GM13977 (cell line): ENCODE data around the gene ITLN1.

ENCODE experiments used
- DNase-seq: peaks from one replicate; pipeline ENCODE4 v3.0.0; 2012; ENCODE audit warnings: low spot score
- in situ Hi-C: fragments of 300-500 bp; cut with MboI; formaldehyde crosslinking; loops from one replicate; pipeline ENCODE4 v1.12.0; 2022; ENCODE audit warnings: low sequenced_read_pairs, low pct_unique_long_range_greater_than_20kb, mixed read lengths, inconsistent platforms; ENCODE audit not compliant: unreplicated experiment
- TF ChIP-seq, protein P1 (sequence below): IDR thresholded peaks from 2 replicates; pipeline ENCODE4 v1.5.1; 2012; ENCODE audit warnings: mild to moderate bottlenecking, control low read depth; ENCODE audit not compliant: insufficient read depth; ENCODE audit errors: extremely low read depth, missing control alignments

Gene ITLN1

DNA sequence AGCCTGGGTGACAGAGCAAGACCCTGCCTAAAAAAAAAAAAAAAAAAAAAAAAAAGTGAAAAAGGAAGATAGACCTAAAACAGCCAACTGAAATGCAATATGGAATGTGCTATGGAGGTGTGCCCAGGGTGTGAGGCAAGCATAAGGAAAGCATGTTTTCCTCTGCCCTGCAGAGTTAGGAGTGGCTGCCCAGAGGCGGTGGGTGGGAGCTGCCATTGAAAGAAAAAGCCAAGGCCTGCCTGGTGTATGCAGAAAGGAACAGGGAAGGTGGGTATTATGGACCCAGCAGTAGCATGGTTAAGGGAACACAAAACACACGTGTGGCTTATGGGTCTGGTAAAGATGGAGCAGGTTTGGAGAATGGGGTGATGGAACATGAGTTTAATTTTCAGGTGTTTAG lies 31.2 kb downstream of the ITLN1 start:
- TF ChIP-seq, protein P1, sequence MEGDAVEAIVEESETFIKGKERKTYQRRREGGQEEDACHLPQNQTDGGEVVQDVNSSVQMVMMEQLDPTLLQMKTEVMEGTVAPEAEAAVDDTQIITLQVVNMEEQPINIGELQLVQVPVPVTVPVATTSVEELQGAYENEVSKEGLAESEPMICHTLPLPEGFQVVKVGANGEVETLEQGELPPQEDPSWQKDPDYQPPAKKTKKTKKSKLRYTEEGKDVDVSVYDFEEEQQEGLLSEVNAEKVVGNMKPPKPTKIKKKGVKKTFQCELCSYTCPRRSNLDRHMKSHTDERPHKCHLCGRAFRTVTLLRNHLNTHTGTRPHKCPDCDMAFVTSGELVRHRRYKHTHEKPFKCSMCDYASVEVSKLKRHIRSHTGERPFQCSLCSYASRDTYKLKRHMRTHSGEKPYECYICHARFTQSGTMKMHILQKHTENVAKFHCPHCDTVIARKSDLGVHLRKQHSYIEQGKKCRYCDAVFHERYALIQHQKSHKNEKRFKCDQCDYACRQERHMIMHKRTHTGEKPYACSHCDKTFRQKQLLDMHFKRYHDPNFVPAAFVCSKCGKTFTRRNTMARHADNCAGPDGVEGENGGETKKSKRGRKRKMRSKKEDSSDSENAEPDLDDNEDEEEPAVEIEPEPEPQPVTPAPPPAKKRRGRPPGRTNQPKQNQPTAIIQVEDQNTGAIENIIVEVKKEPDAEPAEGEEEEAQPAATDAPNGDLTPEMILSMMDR = no peak
- in situ Hi-C loops = no loop called here
- DNase-seq = no peak

DNA sequence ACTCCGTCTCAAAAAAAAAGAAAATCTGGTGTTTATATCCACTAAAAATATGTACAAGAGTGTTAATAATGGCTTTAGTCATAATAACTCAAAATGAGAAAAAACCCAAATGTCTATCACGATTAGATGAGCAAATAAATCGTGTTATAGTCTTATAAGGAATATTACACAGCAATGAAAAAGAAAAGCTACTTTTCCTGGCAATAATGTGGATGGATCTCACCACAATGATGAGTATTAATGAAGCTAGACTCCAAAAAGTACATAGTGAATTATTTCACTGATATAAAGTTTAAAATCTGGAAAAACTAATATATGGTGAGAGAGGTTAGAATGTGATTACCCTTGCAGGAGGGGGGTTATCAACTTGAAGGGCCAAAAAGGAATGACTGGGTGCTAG lies 32.0 kb downstream of the ITLN1 start:
- DNase-seq = no peak
- TF ChIP-seq, protein P1 = no peak
- in situ Hi-C loops = no loop called here

DNA sequence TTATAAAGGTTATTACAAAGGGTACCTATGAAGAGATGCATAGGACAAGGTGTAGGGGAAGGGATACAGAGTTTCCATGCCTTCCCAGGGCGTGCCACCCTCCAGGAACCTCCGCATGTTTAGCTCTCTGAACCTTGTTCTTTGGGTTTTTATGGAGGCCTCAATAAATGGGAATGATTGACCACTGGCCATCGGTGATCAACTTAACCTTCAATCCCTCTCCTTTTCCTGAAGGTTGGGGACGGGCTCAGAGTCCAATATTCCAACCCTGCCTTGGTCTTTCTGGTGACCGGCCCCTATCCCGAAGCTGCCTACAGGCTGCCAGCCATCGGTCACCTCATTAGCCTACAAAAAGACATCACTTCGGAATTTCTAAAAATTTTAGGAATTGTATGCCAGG lies 34.0 kb downstream of the ITLN1 start:
- in situ Hi-C loops = no loop called here
- TF ChIP-seq, protein P1 = no peak
- DNase-seq = no peak

DNA sequence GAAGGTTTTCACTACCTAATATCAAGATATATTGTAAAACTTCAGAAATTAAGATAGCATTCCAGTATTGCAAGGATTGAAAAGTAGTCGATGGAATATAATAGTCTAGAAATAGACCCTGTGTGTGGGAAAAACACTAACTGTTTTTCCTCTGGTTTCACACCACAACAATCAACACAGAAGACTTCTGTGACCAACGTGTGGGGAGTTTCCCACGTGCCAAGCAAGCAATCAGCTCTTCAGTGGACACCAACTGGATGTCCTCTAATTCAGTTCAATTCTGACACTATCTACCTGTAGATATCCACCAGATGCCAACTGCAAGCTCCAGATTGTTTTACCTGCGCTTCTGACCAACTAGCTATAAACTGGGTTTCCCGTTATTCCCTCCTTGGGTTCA lies 34.4 kb downstream of the ITLN1 start:
- no peak for DNase-seq
- TF ChIP-seq, protein P1 = no peak
- in situ Hi-C loops = no loop called here

DNA sequence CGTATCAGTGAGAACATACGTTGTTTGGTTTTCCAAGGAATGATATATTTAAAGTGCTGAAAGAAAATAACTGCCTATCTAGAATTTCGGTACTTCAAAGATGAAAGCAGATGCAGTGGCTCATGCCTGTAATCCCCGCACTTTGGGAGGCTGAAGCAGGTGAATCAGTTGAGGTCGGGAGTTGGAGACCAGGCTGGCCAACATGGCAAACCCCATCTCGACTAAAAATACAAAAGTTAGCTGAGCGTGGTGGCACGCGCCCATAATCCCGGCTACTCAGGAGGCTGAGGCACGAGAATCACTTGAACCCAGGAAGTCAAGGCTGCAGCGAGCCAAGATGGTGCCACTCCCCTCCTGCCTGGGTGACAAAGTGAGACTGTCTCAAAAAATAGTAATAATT lies 38.7 kb downstream of the ITLN1 start:
- in situ Hi-C loops = loop anchor here (25.0 kb wide), 1 partner anchor 434 kb away; the partner anchor contains the start of gene VANGL2
- DNase-seq = no peak
- TF ChIP-seq, protein P1 = no peak

DNA sequence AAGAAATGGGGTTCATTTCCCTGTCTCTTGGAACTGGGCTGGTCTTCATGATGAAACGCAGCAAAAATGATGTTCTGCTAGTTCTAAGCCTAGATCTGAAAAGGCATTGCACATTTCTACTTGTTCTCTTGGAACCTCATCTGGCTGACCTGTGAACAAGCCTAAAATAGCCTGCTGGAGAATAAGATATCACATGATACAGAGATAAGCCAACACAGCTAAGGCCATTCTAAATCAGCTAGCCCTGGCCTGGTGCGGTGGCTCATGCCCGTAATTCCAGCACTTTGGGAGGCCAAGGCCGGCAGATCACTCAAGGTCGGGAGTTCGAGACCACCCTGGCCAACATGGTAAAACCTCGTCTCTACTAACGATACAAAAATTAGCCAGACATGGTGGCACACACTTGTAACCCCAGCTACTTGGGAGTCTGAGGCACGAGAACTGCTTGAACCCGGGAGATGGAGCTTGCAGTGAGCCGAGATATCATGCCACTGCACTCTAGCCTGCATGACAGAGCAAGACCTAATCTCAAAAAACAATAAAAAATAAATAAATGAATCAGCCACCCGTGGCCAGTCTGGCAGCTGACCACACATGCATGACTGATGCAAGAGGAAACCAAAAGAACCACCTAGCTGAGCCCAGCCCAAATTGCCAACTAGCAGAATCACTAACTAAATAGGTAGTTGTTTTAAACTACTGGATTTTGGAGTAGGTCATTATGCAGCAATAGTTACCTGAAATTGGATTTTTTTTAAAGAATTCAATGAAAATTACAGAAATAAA lies 40.3 kb downstream of the ITLN1 start:
- in situ Hi-C loops = loop anchor here (5.0 to 25.0 kb wide), 2 partner anchors 108 to 432 kb away; partner anchors contain the start of genes ITLN2 and VANGL2
- TF ChIP-seq, protein P1 = no peak
- DNase-seq = no peak
